Gastroesophageal sphincter (tissue), 3 donors: ENCODE data around the gene TPP1.

Experiments used
- EP300 ChIP-seq: sonication (generic); formaldehyde crosslinking; IDR thresholded peaks from one replicate; pipeline ENCODE4 v1.6.1; 2017; ENCODE audit warnings: antibody characterized with exemption, mild to moderate bottlenecking
- POLR2A ChIP-seq, 2 donors: fragments of 450-650 bp; IDR thresholded peaks; one replicate each; pipeline ENCODE4 v1.6.1; 2017; ENCODE audit warnings: antibody characterized with exemption in 2 of 2, mild to moderate bottlenecking in 2 of 2, moderate library complexity in 1 of 2
- POLR2AphosphoS5 ChIP-seq: sonication (generic); formaldehyde crosslinking; IDR thresholded peaks from one replicate; pipeline ENCODE4 v1.6.1; 2017; ENCODE audit warnings: antibody characterized with exemption
- TF ChIP-seq, protein P1 (sequence below), 4 experiments: fragments of 200-600 bp in 2 of 4; fragments of 450-650 bp in 2 of 4; sonication (generic) in 1 of 4; IDR thresholded peaks; one replicate each; pipeline ENCODE4 v1.5.1; 2017 to 2019; ENCODE audit warnings: antibody characterized with exemption in 4 of 4, mild to moderate bottlenecking in 2 of 4, moderate library complexity in 2 of 4

GRCh38 chr11:6647836-6648235 lies 28.6 kb upstream of the TPP1 start:
- TF ChIP-seq, protein P1, sequence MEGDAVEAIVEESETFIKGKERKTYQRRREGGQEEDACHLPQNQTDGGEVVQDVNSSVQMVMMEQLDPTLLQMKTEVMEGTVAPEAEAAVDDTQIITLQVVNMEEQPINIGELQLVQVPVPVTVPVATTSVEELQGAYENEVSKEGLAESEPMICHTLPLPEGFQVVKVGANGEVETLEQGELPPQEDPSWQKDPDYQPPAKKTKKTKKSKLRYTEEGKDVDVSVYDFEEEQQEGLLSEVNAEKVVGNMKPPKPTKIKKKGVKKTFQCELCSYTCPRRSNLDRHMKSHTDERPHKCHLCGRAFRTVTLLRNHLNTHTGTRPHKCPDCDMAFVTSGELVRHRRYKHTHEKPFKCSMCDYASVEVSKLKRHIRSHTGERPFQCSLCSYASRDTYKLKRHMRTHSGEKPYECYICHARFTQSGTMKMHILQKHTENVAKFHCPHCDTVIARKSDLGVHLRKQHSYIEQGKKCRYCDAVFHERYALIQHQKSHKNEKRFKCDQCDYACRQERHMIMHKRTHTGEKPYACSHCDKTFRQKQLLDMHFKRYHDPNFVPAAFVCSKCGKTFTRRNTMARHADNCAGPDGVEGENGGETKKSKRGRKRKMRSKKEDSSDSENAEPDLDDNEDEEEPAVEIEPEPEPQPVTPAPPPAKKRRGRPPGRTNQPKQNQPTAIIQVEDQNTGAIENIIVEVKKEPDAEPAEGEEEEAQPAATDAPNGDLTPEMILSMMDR (IDR thresholded peaks at IDR 0.05), result no peak
- no peak for TF ChIP-seq EP300
- no peak for TF ChIP-seq POLR2A (IDR thresholded peaks at IDR 0.05)
- no peak for TF ChIP-seq POLR2AphosphoS5
